A549 treated with AZD2906 at 1 μM for 4 hours (cell line): ENCODE measurements around the gene YAP1. TPM values are rescaled to one million over a fixed set of nuclear protein-coding genes. Genes with fewer than 3 reads are reported as not detected.

Source experiments
- total RNA-seq: library from RNA; stranded (reverse); fragments of 200-300 nt; extraction: Qiagen RNA extraction; gene quantifications from 5 replicates; pipeline ENCODE4 v1.2.3, GENCODE V29; 2022

YAP1 gene
- total RNA-seq = 58.6 to 69.9 TPM (median 69.0 TPM) in 5 replicates

GRCh38 chr11:102109896-102110760 lies at the start of gene YAP1:
Gene YAP1, plus strand, starts transcription at chr11:102110447. Its CDS starts 402 bp downstream, at chr11:102110849.

Other genes starting within 250 kb of the YAP1 start
- 1.7 to 2.7 TPM (median 2.1 TPM) in 5 replicates for gene CEP126, start 195.4 kb upstream of the YAP1 start, total RNA-seq
- 0.08 to 0.16 TPM (median 0.14 TPM) in 5 replicates for gene ANGPTL5, start 193.9 kb upstream of the YAP1 start, total RNA-seq
- 5.2 to 6.5 TPM (median 5.6 TPM) in 5 replicates for gene CFAP300, start 63.0 kb upstream of the YAP1 start, total RNA-seq
- 51.8 to 64.2 TPM (median 56.2 TPM) in 5 replicates for gene BIRC3, start 207.0 kb downstream of the YAP1 start, total RNA-seq
- gene BIRC2, start 236.8 kb downstream of the YAP1 start, total RNA-seq = 28.0 to 39.1 TPM (median 30.0 TPM) in 5 replicates